ENCODE measurements around the gene BCR.

BCR gene

DNA sequence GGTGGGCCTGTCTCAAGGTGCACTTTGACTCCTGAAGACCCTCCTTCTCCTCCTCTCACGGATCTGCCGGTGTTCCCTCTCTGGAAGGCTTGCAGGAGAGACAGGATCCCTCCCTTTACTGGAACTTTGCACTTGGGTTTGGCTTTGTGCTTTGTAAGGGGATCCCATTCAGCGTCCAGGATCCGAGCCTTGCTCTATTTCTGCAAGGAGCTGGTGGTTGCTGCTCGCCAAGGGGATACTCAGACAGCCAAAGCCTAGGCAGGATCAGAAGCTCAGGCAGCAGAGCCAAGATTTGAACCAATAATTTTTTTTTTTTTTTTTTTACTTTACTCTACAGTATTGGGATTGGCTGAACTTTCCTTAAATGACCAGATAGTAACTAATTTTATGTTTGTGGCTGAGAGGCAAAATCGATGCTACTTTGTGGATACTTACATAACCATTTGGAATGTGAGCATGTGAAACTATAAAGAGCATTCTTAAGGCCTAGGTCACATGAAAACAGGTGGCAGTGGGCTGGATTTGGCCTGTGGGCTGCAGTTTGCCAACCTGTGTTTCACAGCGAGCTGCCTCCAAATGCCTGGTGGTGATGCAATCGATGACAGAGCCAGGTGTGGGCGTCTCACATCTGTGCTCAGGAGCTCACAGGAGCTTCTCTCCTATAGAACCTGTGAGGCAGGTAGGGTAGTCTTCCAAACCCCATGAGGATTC lies 25.2 kb downstream of the BCR start:
- no peak for TF ChIP-seq ZNF274 (IDR thresholded peaks at IDR 0.05; ENCODE audit: low read depth, low read length)

DNA sequence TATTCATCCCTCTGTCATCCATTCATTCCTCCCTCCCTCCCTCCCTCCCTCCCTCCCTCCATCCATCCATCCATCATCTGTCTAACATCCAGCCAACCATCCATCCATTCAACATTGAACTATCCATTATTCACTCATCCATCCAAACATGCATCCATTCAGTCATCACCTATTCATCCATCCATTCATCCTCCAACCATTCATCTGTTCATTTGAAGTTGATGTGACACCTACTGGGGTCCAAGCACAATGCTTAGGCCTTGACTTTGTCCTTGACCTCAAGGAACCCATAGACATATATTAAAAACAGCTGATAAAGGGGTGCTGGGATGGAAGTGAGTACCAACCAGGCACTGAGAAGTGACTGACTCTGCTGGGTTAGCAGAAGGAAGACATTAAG lies 26.6 kb downstream of the BCR start:
- H3K4me3 ChIP-seq (ENCODE audit: low read length), result no peak overlapping the region
- TF ChIP-seq ZNF274 (IDR thresholded peaks at IDR 0.05; ENCODE audit: low read depth, low read length), result no peak

More for the DNA sequence above, 25.2 kb downstream of the BCR start:
- H3K4me3 ChIP-seq (ENCODE audit: low read length), result no peak overlapping the region

DNA sequence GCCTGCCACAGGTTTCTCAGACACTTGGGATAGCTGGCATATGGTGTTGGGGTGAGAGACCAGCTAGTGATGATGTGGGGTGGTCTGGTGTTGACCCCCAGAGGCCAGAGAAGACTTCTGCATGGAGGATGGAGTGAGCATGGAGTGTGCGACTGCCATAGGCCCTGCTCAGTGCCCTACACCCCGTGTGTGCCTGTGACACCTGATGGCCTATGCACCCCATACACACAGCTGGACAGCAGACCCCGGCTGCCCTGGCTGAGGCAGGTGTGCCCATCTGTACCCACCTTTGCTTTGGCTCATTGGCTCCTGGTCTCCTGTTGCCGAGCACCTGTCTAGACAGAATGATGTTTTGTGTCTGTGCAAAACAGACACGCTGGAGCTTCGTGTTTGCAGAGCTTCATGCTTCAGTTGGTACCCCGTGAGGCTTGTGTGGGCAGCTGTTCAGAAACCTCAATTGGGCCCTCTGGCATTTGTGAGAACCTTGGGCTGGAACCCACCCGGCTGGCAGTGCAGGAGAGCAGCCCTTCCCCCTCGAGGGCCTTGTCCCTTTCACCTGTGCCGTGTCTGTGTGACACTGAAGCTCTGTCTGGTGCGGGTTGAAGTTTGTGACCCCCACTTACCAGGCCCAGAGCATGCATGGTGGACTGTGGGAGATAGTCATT lies 27.6 kb downstream of the BCR start:
- TF ChIP-seq ZNF274 (IDR thresholded peaks at IDR 0.05; ENCODE audit: low read depth, low read length), result no peak
- H3K4me3 ChIP-seq (ENCODE audit: low read length), result no peak overlapping the region

DNA sequence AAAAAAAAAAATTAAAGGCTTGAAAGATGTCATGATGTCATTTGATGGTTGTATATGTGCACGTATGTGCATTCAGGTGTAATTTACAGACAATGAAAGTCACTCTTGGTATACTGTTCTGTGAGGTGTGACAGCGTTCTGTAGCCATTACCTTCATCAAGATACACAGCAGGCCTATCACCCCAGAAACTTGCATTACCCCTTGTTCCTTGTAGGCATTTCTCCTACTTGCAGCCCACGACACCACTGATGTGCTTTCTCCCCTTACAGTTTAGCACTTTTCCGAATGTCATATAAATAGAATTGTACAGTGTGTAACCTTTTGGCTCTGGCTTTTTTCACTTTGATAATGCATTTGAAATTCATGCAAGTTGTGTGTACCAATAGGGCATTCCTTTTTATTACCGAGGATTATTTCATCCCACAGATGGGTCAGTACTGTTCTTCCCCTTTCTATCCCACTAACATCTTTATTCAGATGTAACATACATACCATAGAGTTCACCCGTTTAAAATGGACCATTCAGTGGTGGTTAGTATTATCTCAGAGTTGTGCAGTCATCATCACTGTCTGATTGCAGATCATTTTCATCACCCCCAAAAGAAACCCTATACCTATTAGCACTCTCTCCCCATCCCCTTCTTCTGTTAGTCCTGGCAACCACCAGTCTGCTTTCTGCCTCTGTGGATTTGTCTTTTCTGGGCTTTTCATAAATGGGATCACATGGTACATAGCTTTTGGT lies 30.3 kb downstream of the BCR start:
- TF ChIP-seq ZNF274 (IDR thresholded peaks at IDR 0.05; ENCODE audit: low read depth, low read length), result no peak

DNA sequence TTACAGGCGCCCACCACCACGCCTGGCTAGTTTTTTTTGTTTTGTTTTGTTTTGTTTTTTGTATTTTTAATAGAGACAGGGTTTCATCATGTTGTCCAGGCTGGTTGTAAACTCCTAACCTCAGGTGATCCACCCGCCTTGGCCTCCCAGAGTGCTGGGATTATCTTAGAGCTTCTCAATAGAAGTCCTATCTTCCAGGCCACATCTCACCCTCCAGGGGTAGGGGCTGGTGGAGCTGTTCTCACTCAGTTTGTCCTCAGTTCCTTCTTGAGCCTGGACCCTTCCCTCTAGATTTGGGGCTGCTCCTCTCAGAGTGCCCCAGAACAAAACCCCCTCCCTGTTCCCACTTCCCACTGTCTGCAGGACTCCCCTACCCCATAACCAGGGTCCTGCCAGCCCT lies 31.3 kb downstream of the BCR start:
- no peak overlapping the region for H3K4me3 ChIP-seq (ENCODE audit: low read length)
- no peak for TF ChIP-seq ZNF274 (IDR thresholded peaks at IDR 0.05; ENCODE audit: low read depth, low read length)

More for the DNA sequence above, 30.3 kb downstream of the BCR start:
- no peak overlapping the region for H3K4me3 ChIP-seq (ENCODE audit: low read length)

DNA sequence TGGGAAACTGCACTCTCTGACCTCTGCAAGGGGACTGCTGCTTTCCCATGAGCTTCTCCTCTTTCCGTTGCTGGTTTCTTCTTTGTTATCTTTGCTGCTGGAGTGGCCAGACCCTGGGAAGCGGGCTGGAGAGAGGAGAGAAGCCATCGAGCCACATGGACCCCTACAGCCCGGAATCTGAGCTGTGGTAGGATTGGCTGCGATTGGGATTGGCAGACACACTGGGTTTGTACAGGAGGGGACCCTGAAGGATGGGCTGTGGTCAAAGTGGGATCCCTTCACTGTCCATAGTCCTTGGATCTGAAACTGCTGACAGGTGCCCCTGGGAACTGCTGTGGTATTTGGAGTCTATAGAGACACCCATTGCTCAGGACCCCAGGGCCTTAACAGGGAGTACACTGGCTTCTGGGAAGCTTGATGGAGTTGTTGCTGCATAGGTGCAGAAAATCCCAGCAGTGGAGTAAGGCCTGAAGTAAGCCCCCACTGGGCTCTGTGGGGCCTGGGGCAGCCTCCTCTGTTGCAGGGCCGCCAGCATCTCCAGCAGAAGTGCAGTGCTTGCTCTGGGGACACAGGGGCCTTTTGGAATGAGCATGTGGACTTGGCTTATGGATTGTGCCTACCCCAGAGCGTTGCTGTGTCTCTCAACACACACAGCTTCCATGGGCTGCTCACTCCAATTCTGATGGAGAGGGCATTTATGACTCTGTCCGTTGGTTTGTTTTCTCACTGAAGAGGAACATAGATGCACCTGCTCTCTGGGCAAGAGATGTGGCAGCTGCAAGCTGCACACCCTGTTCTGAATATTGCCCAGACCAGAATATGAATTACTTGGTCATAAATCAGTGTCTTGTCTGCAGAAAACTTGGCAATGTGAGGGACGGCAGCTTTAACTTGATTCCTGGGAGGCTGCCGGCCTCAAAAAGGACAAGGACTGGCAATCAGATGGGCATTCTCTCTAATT lies 32.0 kb downstream of the BCR start:
- no peak for TF ChIP-seq ZNF274 (IDR thresholded peaks at IDR 0.05; ENCODE audit: low read depth, low read length)
- H3K4me3 ChIP-seq (ENCODE audit: low read length), result no peak overlapping the region

DNA sequence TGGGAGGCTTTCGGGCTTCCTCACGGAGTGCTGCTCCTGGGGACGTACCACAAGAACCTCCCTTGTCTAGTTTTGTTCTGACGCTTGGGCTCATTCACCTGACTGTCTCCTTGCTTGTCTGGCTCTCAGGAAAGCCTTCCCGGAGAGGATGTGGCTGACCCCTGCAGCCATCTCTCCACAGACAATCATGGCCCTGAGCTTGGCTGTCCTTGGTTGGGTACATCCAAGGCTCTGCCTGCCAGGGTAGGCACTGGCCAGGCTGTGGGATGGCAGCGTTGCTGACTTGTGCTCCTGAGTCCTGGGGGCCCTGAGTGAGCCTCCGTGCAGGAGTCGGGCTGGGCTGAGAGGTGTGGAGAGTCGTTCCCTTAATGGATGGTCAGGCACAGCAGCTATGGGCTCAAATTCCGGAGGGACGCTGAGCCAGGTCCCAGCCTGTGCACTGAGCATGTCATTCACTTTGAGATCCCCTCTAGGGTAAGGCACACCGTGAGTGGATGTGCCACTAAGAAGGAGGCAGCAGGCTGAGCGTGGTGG lies 32.8 kb downstream of the BCR start:
- no peak for TF ChIP-seq ZNF274 (IDR thresholded peaks at IDR 0.05; ENCODE audit: low read depth, low read length)

DNA sequence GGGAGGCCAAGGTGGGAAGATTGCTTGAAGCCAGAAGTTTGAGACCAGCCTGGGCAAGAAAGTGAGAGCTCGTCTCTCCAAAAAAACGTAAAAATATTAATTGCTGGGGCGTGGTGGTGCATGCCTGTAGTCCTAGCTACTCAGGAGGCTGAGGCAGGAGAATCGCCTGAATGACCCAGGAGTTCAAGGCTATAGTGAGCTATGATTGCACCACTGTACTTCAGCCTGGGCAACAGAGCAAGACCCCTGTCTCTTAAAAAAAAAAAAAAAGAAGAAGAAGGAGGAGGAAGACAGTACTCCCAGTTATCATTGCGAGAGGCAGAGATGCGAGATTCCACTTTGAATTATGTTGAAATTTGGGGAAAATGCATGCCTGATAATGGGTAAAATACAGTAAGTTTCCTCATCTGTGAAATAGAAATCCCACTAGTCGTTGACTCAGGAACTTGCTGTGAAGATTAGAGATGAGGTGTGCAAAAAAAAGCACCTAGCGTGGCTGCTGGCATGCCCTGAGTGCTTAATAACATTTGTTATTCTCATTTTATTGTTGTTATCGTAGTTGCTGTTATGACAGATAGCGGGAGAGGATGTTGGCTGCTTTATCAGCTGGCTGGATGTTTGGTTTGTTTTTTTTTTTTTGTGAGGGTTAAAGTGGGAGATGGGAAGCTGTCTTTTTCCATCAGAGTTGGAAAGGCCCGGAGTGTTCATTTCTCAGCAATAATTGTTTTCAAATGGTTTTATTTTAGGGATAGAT lies 33.4 kb downstream of the BCR start:
- no peak overlapping the region for H3K4me3 ChIP-seq (ENCODE audit: low read length)
- no peak for TF ChIP-seq ZNF274 (IDR thresholded peaks at IDR 0.05; ENCODE audit: low read depth, low read length)

More for the DNA sequence above, 32.8 kb downstream of the BCR start:
- no peak overlapping the region for H3K4me3 ChIP-seq (ENCODE audit: low read length)

DNA sequence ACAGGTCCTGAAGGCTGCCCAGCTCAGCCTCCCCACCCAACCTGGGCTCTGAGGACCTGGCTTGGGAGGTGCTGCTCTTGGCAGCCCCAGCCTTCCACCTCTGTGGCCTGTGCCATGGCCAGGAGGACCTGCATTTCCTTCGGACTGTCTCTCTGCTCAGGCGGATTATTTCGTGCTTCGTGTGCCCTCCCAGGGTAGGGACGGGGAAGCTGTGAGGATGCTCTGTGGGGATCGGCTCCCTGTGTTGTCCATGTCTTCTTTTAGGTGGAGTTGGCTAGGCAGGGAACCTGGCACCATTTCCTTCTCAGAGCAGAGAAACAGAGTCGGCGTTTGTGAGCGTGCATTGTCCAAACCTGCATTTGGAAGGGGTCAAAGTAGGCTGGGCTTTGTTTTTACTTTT lies 34.1 kb downstream of the BCR start:
- H3K4me3 ChIP-seq (ENCODE audit: low read length), result no peak overlapping the region
- no peak for TF ChIP-seq ZNF274 (IDR thresholded peaks at IDR 0.05; ENCODE audit: low read depth, low read length)

DNA sequence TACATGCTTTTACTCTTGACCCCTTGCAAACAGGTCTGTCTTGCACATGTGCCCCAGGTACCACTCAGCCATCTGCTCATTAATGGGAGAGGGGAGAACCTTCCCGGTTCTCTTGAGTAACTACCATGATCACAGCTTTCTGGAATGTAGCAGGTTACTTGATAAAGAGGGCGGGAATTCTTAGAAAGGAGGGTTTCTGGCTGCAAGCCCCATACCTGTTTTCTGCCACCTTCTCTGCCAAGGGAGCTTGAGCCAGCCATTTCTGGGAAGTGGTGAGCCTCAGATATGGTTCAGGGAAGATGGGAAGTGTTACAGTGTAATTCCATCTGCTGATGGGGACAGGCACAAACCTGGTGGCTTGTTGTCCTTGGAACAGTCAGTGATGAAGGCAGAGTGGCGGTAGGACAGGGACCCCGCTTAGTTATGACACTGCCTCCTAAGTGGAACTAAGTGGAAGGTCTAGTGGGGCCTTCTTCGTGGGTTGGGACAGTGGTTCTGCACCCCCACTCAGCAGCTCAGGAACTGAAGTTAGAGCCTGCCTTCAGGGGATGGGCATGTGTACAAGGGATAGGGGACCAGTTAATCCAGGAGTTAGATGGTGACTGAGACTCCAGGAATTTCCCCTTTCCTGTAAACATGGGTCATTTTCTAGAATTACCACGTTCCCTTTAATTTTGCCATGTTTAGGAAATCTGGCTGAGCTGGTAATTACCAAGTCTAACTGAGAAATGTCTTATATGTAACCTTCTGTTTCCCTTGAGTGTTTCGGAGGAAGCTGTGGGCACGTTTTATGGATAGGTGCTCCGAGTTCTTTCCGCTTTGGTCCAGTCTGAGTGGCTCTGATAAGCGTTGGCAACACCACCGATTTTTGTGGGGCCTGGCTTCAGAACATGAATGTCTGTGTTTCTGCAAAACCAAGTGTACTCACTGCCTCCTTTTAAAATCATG lies 35.3 kb downstream of the BCR start:
- no peak for TF ChIP-seq ZNF274 (IDR thresholded peaks at IDR 0.05; ENCODE audit: low read depth, low read length)
- no peak overlapping the region for H3K4me3 ChIP-seq (ENCODE audit: low read length)

DNA sequence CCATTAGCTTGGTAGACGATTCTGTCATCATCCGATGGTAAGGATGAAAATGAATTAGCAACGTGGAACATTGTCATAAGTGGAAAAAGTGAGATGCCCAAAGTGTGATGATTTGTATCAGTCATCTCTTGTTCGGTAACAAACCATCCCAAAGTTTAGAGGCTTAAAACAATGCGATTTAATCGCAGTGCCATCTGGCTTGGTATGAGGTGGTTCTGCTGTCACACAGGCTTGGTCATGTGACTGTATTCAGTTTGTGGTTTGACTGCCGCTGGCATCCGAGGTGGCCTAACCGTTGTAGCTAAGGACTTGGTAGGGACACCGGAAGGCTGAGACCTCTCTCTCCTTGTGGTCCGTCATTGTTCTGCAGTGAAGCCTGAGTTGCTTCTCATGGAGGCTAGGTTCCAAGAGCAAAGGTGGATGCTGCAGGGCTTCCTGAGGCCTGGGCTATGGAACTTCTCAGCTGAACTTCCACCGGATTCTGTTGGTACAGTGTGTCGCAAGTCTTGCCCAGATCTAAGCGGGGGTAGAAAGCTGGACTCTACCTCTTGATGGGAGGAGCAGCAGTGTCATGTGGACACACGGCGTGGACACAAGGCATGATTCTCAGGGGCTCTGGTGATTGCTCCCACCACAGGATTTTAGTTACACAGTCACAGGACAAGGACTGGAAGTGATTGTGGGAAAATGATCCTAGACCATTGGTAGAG lies 36.3 kb downstream of the BCR start:
- H3K4me3 ChIP-seq (ENCODE audit: low read length), result no peak overlapping the region
- no peak for TF ChIP-seq ZNF274 (IDR thresholded peaks at IDR 0.05; ENCODE audit: low read depth, low read length)
